HG02943 (cell line): ENCODE measurements around the gene NT5M.
"Not testable (repeated sequence)": the region's sequence is repeated elsewhere in the genome, so short reads cannot be mapped to it uniquely, and the experiment has no call there.

Source experiments
- ATAC-seq: cut with Tn5 transposase; IDR thresholded peaks from one replicate; pipeline ENCODE4 v1.9.1; 2021; ENCODE audit warnings: mild to moderate bottlenecking, low read depth, moderate library complexity; ENCODE audit not compliant: unreplicated experiment

The NT5M gene

GRCh38 chr17:17366941-17367875 is 64.0 kb downstream of the NT5M start:
- no peak for ATAC-seq

DNA sequence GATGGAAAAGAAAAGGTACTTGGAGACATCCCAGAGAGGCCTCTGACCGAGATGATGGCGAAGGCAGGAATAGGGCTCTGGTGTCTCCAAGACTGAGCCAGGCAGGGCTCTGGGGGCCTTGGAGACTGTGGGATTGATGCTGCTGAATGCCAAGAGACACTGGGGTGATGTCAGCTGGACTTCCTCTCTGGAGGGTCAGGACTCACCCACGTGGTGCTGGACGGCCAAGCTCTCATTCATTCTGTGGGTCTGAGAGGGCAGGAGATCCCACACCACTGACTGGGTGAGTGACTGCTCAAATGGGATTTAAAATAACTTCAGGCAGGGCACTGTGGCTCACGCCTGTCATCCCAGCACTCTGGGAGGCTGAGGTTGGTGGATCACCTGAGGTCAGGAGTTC is 64.8 kb downstream of the NT5M start:
- ATAC-seq, result no peak

DNA sequence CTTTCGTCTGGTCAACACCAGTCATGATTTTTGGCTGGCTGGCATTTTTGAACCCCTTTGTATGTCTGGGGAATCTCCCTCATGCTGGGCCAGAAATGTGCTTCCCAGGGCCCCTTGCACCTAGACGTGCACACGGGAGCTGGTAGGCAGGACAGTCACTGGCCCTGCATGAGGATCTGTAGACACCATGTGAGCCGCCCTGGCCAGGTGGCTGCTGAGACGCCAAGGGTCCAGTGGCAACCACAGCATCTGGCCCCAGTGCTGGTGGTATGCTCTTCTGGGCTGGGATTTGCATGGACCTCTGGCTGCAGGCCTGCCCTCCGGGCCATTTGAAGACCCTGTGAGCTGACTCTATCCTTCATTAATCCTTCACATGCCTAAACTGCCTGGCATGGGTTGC is 67.5 kb downstream of the NT5M start:
- no peak for ATAC-seq

DNA sequence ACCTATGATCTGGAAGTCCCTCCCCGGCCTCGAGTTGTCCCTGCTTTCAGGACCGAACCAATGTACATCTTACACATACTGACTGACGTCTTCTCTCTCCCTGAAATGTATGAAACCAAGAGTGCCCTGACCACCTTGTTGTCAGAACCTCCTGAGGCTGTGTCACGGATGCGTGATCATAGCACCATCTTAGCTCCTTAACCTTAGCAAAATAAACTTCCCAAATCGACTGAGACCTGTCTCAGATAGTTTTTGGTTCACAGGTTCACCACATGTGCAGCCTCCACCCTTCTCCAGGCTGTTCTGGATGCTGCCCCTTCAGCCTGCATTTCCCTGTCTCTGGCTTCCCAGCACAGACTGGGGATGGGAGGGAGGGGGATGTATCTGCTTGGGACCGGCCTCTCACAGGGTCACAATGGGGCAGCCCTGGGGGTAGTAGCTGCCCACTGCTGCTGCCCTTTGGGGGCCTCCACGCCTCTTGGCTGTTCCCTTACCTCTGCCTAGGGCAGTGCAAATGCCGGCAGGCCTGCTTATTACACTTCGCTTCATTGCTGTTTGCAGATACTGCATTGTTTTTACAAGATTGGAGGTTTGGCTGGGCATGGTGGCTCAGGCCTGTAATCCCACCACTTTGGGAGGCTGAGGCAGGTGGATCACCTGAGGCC is 69.8 kb downstream of the NT5M start:
- no peak for ATAC-seq

DNA sequence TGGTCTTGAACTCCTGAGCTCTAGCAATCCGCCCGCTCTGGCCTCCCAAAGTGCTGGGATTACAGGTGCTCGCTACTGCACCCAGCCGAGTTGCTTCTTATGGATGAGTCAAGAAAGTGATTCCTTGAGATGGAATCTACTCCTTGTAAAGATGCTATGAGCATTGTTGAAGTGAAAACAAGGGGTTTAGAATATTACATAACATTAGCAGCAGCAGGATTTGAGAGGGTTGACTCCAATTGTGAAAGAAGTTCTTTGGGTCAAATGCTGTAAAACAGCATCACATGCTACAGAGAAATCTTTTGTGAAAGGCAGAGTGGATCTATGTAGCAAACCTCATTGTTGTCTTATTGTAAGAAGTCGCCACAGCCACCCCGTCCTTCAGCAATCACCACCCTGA is 72.7 kb downstream of the NT5M start:
- ATAC-seq, result no peak

DNA sequence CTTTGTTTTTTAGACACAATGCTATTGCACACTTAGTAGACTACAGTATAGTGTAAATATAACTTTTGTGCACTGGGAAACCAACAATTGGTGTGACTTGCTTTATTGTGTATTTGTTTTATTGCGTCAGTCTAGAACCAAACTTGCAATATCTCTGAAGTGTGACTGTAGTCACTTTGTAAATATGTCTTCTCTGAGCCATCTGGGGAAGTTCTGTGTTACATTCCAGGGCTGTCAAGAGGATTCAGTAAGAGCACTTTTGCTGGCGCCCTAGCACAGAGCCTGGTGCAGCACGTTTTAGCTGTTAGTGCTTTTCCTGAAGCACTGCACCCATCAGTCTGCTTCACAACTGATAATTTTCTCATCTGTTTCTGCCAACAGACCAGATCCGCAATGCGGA is 73.2 kb downstream of the NT5M start:
- ATAC-seq, result no peak

- no peak for ATAC-seq
Observed at GRCh38 chr17:17377071-17377967, 74.1 kb downstream of the NT5M start.

DNA sequence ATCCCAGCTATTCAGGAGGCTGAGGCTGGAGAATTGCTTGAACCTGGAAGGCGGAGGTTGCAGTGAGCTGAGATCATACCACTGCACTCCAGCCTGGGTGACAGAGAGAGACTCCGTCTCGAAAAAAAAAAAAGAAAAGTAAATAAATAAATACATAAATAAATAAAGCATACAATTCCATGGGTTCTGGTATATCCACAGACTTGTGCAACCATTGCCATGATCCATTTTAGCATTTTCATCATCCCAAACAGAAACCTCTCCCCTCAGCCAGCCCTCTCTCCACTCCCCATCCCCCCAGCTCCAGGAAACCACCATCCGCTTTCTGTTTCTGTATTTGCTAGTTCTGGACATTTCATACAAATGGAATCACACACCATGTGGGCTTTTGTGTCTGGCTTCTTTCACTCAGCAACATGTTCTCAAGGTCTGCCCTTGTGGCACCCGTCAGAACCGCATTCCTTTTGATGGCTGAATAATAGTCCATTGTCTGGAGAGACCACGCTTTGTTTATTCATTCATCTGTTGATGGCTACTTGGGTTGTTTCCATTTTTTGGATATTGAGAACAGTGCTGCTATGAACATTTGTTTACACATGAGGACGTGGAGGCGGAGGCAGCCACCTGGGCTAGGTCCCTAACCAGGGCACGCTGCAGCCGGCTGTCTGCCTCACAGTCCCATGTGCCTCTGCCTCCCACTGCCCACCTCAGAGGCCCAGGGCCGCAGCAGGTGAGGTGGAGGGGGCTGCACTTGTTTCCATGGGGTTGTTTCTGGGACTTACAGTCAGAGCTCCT is 76.2 kb downstream of the NT5M start:
- no peak for ATAC-seq

- no peak for ATAC-seq
Observed at GRCh38 chr17:17380145-17380925, 77.2 kb downstream of the NT5M start.

DNA sequence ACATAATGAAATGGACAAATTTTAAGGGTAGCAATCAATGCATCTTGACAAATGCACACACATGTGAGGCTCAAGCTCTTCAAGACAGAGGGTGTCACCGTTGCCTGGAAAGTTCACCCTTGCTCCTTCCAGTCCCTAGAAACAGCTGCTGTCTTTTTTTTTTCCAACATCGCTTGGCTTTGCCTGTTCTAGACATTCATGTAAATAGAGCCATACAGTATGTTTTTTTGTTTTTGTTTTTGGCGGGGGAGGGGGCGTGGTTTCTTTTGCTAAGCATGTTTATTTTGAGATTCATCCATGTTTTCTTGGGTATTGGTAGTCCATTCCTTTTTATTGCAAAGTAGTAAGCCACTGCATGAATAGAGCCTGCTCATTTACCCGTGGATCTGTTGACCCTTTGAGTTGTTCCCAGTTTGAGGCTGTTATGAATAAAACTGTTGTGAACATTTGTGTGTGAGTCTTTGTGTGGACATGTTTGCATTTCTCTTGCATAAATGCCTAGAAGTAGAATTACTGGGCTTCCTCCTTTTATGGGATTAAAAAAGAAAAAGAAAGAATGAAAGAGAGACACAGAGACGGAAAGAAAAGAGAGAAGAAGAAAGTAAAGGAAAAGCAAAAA is 78.4 kb downstream of the NT5M start:
- no peak for ATAC-seq

- no peak for ATAC-seq
Observed at GRCh38 chr17:17382065-17382459, 78.9 kb downstream of the NT5M start.

- no peak for ATAC-seq
Observed at GRCh38 chr17:17382971-17383370, 79.8 kb downstream of the NT5M start.

DNA sequence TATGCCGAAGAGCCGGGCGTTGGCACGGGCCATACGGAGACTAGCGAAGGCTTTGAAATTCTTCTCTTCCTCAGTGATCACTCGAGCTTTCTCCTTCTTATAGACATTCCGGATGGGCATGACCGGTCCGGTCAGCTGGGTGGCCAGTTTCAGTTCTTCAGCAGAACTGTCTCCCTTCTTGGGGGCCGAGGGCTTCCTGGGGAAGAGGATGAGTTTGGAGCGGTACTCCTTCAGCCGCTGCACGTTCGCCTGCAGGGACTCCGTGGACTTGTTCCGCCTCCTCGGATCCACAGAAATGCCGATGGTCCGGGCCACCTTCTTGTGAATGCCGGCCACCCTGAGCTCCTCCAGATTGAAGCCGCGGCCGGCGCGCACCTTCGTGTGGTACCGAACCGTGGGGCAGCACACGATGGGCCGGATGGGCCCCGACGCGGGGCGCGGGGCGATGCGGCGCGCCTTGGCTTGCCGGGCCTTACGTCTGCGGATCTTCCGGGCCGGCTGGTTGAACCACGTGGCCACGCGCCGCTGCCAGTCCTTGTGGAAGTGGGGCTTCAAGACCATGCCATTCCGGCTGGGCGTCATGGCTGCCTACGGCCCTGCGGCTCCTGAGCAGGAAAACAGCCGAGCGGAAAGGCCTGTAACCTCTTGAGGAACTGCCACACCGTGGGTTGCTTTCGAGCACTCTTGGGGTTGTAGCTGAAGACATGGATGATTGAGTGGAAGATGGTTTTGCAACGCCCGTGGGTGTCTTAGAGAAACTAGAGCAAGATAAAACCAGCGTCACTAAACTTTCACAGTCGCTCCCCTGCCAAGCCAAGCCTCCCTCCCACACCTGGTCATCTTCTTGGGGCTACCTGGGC is 80.5 kb downstream of the NT5M start:
- ATAC-seq, result not testable (repeated sequence)

GRCh38 chr17:17384291-17384615 is 81.1 kb downstream of the NT5M start:
- no peak for ATAC-seq

GRCh38 chr17:17384961-17385360 is 81.8 kb downstream of the NT5M start:
- no peak for ATAC-seq

DNA sequence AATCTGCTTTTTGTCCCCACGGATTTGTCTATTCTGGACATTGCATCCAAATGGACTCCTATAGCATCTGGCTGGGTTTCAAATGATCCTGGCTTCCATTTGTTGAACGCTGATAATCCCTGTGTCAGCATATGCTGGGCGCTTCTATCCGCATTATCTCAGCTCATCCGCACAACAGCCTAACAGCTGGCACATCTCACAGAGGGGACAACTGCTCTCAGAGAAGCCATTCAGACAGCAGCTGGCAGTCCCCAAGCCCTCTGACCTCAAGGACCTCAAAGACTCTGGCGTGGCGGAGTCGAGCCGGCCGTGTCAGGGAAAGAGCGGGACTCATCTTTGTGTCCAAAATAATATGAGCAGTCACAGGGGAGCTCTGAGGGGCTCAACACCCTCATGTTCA is 82.3 kb downstream of the NT5M start:
- no peak for ATAC-seq

DNA sequence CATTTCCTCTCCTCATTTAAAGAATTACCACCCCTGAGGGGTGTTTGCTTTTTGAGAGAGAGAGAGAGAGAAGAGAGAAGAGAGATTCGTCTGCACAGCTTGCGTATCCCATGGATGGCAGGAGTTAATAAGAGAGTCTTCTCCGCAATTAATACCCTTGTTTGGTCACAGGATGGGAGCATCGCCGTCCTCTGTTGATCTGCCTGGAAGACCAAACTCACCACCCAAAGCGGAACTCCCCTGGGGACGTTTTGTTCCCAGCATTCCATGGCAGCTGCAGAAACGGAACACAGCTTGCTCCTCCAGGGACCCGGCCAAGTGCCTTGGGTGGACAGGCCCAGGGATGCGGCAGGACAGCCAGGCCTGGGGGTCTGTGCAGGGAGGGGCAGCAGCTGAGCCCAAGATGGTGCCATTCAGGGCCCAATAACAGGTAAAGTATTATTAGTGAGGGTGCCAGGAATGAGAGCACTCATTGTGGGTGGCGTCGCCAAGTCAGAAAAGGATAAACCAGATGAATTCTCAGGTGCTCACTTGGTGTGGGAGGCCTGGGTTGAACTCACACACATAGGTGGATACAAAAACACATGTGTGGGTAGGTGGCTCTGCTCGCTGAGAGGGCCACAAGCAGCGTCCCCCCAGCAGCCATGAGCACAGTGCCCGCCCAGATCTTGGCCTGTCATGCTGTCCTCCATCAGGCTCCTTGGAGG is 83.1 kb downstream of the NT5M start:
- no peak for ATAC-seq
